ENCODE data around the gene NCAPG2.

NCAPG2 gene

GRCh38 chr7:158592541-158592940, 112.1 kb downstream of the NCAPG2 start:
- Histone ChIP-seq H3K4me3 (ENCODE audit: insufficient read depth, low read depth, low read length, poor library complexity, severe bottlenecking) (no peak overlapping the region), H3K4me1 (ENCODE audit: control insufficient read depth, insufficient read depth, low read length, poor library complexity, severe bottlenecking) (no peaks in the 10 kb centered on the region), H3K27ac (ENCODE audit: insufficient read depth, low read length, poor library complexity, severe bottlenecking) (no peak overlapping the region), H3K36me3 (ENCODE audit: control insufficient read depth, insufficient read depth, low read length) (no peaks in the 10 kb centered on the region), H3K9me3 (ENCODE audit: control insufficient read depth, low read length) (no peaks in the 10 kb centered on the region), H3K27me3 (replicated peaks; ENCODE audit: control insufficient read depth, insufficient read depth, low read length, poor library complexity, severe bottlenecking) (no peaks in the 10 kb centered on the region)
- no peak for DNase-seq

- H3K4me1 ChIP-seq (ENCODE audit: control insufficient read depth, insufficient read depth, low read length, poor library complexity, severe bottlenecking) = no peaks in the 10 kb centered on the region
- H3K9me3 ChIP-seq (ENCODE audit: control insufficient read depth, low read length) = no peaks in the 10 kb centered on the region
- no peak overlapping the region for H3K4me3 ChIP-seq (ENCODE audit: insufficient read depth, low read depth, low read length, poor library complexity, severe bottlenecking)
- H3K27me3 ChIP-seq (replicated peaks; ENCODE audit: control insufficient read depth, insufficient read depth, low read length, poor library complexity, severe bottlenecking) = no peaks in the 10 kb centered on the region
- no peaks in the 10 kb centered on the region for H3K36me3 ChIP-seq (ENCODE audit: control insufficient read depth, insufficient read depth, low read length)
- no peak overlapping the region for H3K27ac ChIP-seq (ENCODE audit: insufficient read depth, low read length, poor library complexity, severe bottlenecking)
- no peak for DNase-seq
These were observed 112.7 kb downstream of the NCAPG2 start for GRCh38 chr7:158591944-158592343.

GRCh38 chr7:158590181-158590530, 114.4 kb downstream of the NCAPG2 start:
- DNase-seq = no peak
- Histone ChIP-seq H3K4me3 (ENCODE audit: insufficient read depth, low read depth, low read length, poor library complexity, severe bottlenecking) (no peak overlapping the region), H3K9me3 (ENCODE audit: control insufficient read depth, low read length) (no peaks in the 10 kb centered on the region), H3K27me3 (replicated peaks; ENCODE audit: control insufficient read depth, insufficient read depth, low read length, poor library complexity, severe bottlenecking) (peaks cover 17% of the 10 kb centered on the region), H3K4me1 (ENCODE audit: control insufficient read depth, insufficient read depth, low read length, poor library complexity, severe bottlenecking) (peaks cover 10% of the 10 kb centered on the region), H3K36me3 (ENCODE audit: control insufficient read depth, insufficient read depth, low read length) (no peaks in the 10 kb centered on the region), H3K27ac (ENCODE audit: insufficient read depth, low read length, poor library complexity, severe bottlenecking) (no peak overlapping the region)

DNA sequence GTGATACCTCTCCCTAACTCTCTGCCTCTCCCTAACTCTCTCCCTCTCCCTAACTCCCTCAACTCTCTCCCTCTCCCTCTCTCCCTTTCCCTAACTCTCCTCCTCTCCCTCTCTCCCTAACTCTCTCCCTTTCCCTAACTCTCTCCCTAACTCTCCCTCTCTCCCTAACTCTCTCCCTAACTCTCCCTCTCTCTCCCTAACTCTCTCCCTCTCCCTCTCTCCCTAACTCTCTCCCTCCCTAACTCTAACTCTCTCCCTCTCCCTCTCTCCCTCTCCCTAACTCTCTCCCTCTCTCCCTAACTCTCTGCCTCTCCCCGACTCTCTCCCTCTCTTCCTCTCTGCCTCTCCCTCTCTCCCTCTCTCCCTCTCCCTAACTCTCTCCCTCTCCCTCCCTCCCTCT, 115.0 kb downstream of the NCAPG2 start:
- peaks cover 22% of the 10 kb centered on the region for H3K27me3 ChIP-seq (replicated peaks; ENCODE audit: control insufficient read depth, insufficient read depth, low read length, poor library complexity, severe bottlenecking)

DNA sequence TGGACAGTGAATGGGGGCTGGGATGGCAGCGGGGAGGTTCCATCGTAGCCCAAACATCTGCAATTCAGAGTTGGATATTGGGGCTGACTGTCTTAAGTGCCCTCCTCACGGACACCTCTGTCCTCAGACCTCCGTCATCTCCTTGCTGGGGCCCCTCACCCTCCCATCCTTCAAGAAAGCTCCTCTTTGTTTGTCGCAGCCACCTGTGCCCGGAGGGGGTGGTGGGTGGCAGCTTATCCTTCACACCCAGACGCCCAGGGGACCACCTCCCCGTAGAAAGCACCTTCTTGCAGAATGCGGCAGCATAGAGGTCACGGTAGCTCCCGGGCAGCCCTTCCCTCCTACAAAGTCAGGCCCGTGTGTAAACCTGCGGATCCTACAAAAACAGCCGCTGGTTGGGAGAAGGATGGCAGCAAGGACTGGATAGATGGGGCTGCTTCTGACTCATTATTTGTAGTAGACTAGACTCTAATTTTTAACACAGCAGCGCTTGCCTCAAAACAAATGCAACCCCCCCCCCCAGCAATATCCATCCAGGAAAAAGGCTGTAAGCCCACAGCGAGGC, 115.6 kb downstream of the NCAPG2 start:
- Histone ChIP-seq H3K27ac (ENCODE audit: insufficient read depth, low read length, poor library complexity, severe bottlenecking) (no peak overlapping the region), H3K27me3 (replicated peaks; ENCODE audit: control insufficient read depth, insufficient read depth, low read length, poor library complexity, severe bottlenecking) (peaks cover 24% of the 10 kb centered on the region), H3K9me3 (ENCODE audit: control insufficient read depth, low read length) (no peaks in the 10 kb centered on the region), H3K4me3 (ENCODE audit: insufficient read depth, low read depth, low read length, poor library complexity, severe bottlenecking) (no peak overlapping the region), H3K36me3 (ENCODE audit: control insufficient read depth, insufficient read depth, low read length) (no peaks in the 10 kb centered on the region), H3K4me1 (ENCODE audit: control insufficient read depth, insufficient read depth, low read length, poor library complexity, severe bottlenecking) (peaks cover 10% of the 10 kb centered on the region)
- no peak for DNase-seq

More for the DNA sequence above, 115.0 kb downstream of the NCAPG2 start:
- H3K9me3 ChIP-seq (ENCODE audit: control insufficient read depth, low read length) = no peaks in the 10 kb centered on the region
- no peaks in the 10 kb centered on the region for H3K36me3 ChIP-seq (ENCODE audit: control insufficient read depth, insufficient read depth, low read length)
- H3K4me1 ChIP-seq (ENCODE audit: control insufficient read depth, insufficient read depth, low read length, poor library complexity, severe bottlenecking) = peaks cover 10% of the 10 kb centered on the region
- no peak overlapping the region for H3K27ac ChIP-seq (ENCODE audit: insufficient read depth, low read length, poor library complexity, severe bottlenecking)
- no peak for DNase-seq
- H3K4me3 ChIP-seq (ENCODE audit: insufficient read depth, low read depth, low read length, poor library complexity, severe bottlenecking) = no peak overlapping the region

DNA sequence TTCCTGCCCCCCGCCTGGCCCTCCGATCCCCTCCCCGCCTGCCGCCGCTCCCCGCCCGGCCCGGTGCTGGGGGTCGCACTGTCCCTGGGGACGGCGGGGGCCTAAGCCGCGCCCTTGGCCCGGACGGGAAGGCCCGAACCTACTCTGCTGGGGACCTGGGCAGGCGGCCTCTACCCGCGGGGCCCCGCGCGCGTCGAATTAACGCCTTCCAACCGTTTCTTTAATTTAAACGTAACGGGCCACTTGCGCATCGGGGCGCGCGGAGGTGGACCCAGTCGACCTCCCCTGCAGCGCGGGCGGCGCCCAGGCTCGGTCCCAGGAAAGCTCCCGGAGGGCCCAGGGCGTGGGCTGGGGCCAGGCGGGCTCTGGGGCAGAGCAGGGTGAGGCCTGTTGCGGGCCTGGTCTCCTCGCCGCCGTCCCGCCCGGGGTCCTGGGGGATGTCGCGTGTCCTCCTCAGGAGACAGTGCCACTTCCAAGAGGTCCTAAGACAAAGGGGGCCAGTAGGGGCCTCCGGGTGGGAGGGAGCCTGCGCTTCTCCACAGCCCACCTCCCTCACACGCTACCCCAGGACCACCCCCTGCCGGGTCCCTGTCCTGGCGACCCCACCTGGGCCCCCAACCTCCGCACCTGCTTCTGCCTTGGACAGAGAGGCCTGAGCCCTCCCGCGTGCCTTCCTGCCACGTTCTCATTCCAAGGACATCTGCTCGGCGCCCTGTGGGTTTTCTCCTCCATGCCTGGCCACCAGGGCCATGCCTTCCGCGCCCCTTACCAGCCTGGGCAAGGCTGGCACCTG, 116.3 kb downstream of the NCAPG2 start:
- Histone ChIP-seq H3K4me3 (ENCODE audit: insufficient read depth, low read depth, low read length, poor library complexity, severe bottlenecking) (peak overlapping the region; percentile 13), H3K9me3 (ENCODE audit: control insufficient read depth, low read length) (no peaks in the 10 kb centered on the region), H3K27ac (ENCODE audit: insufficient read depth, low read length, poor library complexity, severe bottlenecking) (no peak overlapping the region), H3K4me1 (ENCODE audit: control insufficient read depth, insufficient read depth, low read length, poor library complexity, severe bottlenecking) (peaks cover 10% of the 10 kb centered on the region), H3K36me3 (ENCODE audit: control insufficient read depth, insufficient read depth, low read length) (no peaks in the 10 kb centered on the region), H3K27me3 (replicated peaks; ENCODE audit: control insufficient read depth, insufficient read depth, low read length, poor library complexity, severe bottlenecking) (peaks cover 29% of the 10 kb centered on the region)
- DNase-seq = no peak

- H3K9me3 ChIP-seq (ENCODE audit: control insufficient read depth, low read length) = no peaks in the 10 kb centered on the region
- peak within 1 kb of the TSS; percentile 22 for H3K4me3 ChIP-seq (ENCODE audit: insufficient read depth, low read depth, low read length, poor library complexity, severe bottlenecking)
- no peaks in the 10 kb centered on the region for H3K36me3 ChIP-seq (ENCODE audit: control insufficient read depth, insufficient read depth, low read length)
- H3K27ac ChIP-seq (ENCODE audit: insufficient read depth, low read length, poor library complexity, severe bottlenecking) = no peak within 1 kb of the TSS
- peaks cover 10% of the 10 kb centered on the region for H3K4me1 ChIP-seq (ENCODE audit: control insufficient read depth, insufficient read depth, low read length, poor library complexity, severe bottlenecking)
- DNase-seq = peak; percentile 34 to 44 (median 34)
- H3K27me3 ChIP-seq (replicated peaks; ENCODE audit: control insufficient read depth, insufficient read depth, low read length, poor library complexity, severe bottlenecking) = peaks cover 33% of the 10 kb centered on the region
These were observed 117.2 kb downstream of the NCAPG2 start, which contains the start of gene PTPRN2 for GRCh38 chr7:158587162-158588084. PTPRN2 (minus strand) TSS chr7:158587823.

GRCh38 chr7:158586499-158587161, 118.0 kb downstream of the NCAPG2 start:
- no peak for DNase-seq
- H3K4me3 ChIP-seq (ENCODE audit: insufficient read depth, low read depth, low read length, poor library complexity, severe bottlenecking) = no peak overlapping the region
- H3K36me3 ChIP-seq (ENCODE audit: control insufficient read depth, insufficient read depth, low read length) = no peaks in the 10 kb centered on the region
- peaks cover 33% of the 10 kb centered on the region for H3K27me3 ChIP-seq (replicated peaks; ENCODE audit: control insufficient read depth, insufficient read depth, low read length, poor library complexity, severe bottlenecking)
- H3K4me1 ChIP-seq (ENCODE audit: control insufficient read depth, insufficient read depth, low read length, poor library complexity, severe bottlenecking) = peaks cover 10% of the 10 kb centered on the region
- no peak overlapping the region for H3K27ac ChIP-seq (ENCODE audit: insufficient read depth, low read length, poor library complexity, severe bottlenecking)
- H3K9me3 ChIP-seq (ENCODE audit: control insufficient read depth, low read length) = no peaks in the 10 kb centered on the region

GRCh38 chr7:158585721-158586498, 118.7 kb downstream of the NCAPG2 start:
- DNase-seq = no peak
- H3K27me3 ChIP-seq (replicated peaks; ENCODE audit: control insufficient read depth, insufficient read depth, low read length, poor library complexity, severe bottlenecking) = peaks cover 33% of the 10 kb centered on the region
- peaks cover 10% of the 10 kb centered on the region for H3K4me1 ChIP-seq (ENCODE audit: control insufficient read depth, insufficient read depth, low read length, poor library complexity, severe bottlenecking)
- H3K4me3 ChIP-seq (ENCODE audit: insufficient read depth, low read depth, low read length, poor library complexity, severe bottlenecking) = no peak overlapping the region
- H3K36me3 ChIP-seq (ENCODE audit: control insufficient read depth, insufficient read depth, low read length) = no peaks in the 10 kb centered on the region
- no peak overlapping the region for H3K27ac ChIP-seq (ENCODE audit: insufficient read depth, low read length, poor library complexity, severe bottlenecking)
- no peaks in the 10 kb centered on the region for H3K9me3 ChIP-seq (ENCODE audit: control insufficient read depth, low read length)
